Retina (tissue), 1 donor: ENCODE results near the gene DEFB121.

Source experiments
- DNase-seq: peaks from one replicate; pipeline ENCODE4 v3.0.0-alpha.2; 2016

DEFB121 gene

DNA sequence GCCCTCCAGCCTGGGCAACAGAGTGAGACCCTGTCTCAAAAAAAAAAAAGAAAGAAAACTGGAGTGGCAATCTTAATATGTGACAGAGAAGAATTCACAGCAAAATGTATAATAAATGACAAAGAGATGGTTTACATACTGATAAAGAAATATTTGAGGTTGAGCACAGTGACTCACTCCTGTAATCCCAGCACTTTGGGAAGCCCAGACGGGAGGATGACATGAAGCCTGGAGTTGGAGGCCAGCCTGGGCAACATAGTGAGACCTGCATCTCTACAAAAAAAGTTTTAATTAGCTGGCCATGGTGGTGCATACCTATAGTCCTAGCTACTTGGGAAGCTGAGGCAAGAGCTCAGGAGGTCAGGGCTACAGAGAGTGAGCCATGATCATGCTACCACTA lies 50.0 kb downstream of the DEFB121 start:
- no peak for DNase-seq
